Neural cell (in vitro differentiated cells): ENCODE measurements around the gene SAMD10.

Source experiments
- EP300 ChIP-seq: fragments of 450-650 bp; conservative IDR thresholded peaks from 2 replicates; pipeline ENCODE4 v1.6.1; 2014; ENCODE audit warnings: antibody characterized with exemption, mild to moderate bottlenecking, moderate library complexity; ENCODE audit not compliant: poor library complexity, severe bottlenecking
- EZH2 ChIP-seq: fragments of 200-600, 300-800 bp; shearing (Covaris generic), sonication (generic); IDR thresholded peaks from 2 replicates; pipeline ENCODE4 v1.6.1; 2014; ENCODE audit warnings: antibody characterized with exemption, low read length, borderline replicate concordance, mild to moderate bottlenecking; ENCODE audit not compliant: insufficient read depth, poor library complexity, severe bottlenecking
- MXI1 ChIP-seq: fragments of 450-650 bp; conservative IDR thresholded peaks from 2 replicates; pipeline ENCODE4 v1.6.1; 2014; ENCODE audit warnings: antibody characterized with exemption, mild to moderate bottlenecking; ENCODE audit not compliant: poor library complexity, severe bottlenecking
- POLR2AphosphoS5 ChIP-seq: IDR thresholded peaks from 2 replicates; pipeline ENCODE4 v1.6.1; 2012
- TF ChIP-seq, protein P1 (sequence below): fragments of 450-650 bp; IDR thresholded peaks from 2 replicates; pipeline ENCODE4 v1.5.1; 2014; ENCODE audit warnings: antibody characterized with exemption, mild to moderate bottlenecking, moderate library complexity; ENCODE audit not compliant: poor library complexity, severe bottlenecking

DNA sequence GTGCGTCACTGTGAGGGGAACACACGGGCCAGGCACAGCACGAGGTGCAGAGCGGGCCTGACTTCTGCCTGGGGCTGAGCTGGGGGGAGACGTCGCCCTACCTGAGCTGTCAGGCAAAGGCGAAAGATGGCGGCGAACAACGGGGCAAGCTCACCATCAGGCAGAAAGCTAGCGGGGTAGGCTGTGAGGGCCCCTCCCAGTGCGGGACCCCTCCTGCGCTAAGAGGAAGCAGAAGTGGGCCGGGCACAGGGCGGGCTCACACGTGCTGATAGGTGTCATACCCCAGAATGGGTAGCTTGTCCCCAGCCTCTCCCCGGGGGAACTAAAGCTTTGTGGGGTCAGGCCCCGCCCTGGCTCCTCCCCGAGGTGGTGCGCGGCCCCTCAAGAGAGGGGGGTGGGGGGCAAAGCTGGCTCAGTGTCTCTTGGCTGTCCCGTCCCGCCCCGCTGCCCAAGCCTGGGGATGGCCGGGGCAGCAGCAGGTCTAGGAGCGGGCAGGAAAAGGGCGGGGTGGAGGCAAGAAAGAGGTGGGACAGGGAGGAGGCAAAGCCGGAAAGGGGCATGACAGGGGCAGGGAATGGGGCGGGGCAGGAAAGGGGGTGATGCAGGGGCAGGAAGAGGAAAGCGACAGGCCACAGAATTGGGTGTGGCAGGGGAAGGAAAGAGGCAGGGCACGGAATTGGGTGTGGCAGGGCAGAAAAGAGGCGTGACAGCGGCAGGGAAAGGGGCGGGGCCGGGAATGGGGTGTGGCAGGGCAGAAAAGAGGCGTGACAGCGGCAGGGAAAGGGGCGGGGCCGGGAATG, 38.0 kb downstream of the SAMD10 start:
- TF ChIP-seq, protein P1, sequence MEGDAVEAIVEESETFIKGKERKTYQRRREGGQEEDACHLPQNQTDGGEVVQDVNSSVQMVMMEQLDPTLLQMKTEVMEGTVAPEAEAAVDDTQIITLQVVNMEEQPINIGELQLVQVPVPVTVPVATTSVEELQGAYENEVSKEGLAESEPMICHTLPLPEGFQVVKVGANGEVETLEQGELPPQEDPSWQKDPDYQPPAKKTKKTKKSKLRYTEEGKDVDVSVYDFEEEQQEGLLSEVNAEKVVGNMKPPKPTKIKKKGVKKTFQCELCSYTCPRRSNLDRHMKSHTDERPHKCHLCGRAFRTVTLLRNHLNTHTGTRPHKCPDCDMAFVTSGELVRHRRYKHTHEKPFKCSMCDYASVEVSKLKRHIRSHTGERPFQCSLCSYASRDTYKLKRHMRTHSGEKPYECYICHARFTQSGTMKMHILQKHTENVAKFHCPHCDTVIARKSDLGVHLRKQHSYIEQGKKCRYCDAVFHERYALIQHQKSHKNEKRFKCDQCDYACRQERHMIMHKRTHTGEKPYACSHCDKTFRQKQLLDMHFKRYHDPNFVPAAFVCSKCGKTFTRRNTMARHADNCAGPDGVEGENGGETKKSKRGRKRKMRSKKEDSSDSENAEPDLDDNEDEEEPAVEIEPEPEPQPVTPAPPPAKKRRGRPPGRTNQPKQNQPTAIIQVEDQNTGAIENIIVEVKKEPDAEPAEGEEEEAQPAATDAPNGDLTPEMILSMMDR = no peak
- TF ChIP-seq POLR2AphosphoS5 (no peak), EP300 (no peak), EZH2 (no peak), MXI1 (no peak)
